Astrocyte of the spinal cord (primary cell): Measurements from ENCODE around the gene TJP3.

Experiments
- DNase-seq: peaks from one replicate; pipeline ENCODE4 v3.0.0; 2011; ENCODE audit warnings: low read depth, low spot score
- H3K4me3 ChIP-seq: 2 replicates; pipeline ENCODE4 v1.5.1; 2011; ENCODE audit warnings: low read depth, mild to moderate bottlenecking, low read length, moderate library complexity
- CTCF ChIP-seq: IDR thresholded peaks from 2 replicates; pipeline ENCODE4 v1.5.1; 2012; ENCODE audit warnings: low read depth, mild to moderate bottlenecking, low read length, inconsistent platforms
- in situ Hi-C: cut with HindIII; loops from 2 replicates; pipeline ENCODE4 v1.10.0; 2017; ENCODE audit warnings: low sequenced_read_pairs

TJP3 gene

GRCh38 chr19:3672575-3672948, 35.6 kb upstream of the TJP3 start:
- no peak overlapping the region for H3K4me3 ChIP-seq
- in situ Hi-C loops: no loop called here
- no peak for DNase-seq
- TF ChIP-seq CTCF: no peak

GRCh38 chr19:3672993-3673392, 35.2 kb upstream of the TJP3 start:
- no peak for DNase-seq
- in situ Hi-C loops: no loop called here
- no peak for TF ChIP-seq CTCF
- H3K4me3 ChIP-seq: no peak overlapping the region

- no peak for TF ChIP-seq CTCF
- no peak overlapping the region for H3K4me3 ChIP-seq
- in situ Hi-C loops: no loop called here
- no peak for DNase-seq
These were observed 34.4 kb upstream of the TJP3 start for GRCh38 chr19:3673506-3674439.

- no peak for DNase-seq
- in situ Hi-C loops: no loop called here
- no peak overlapping the region for H3K4me3 ChIP-seq
- no peak for TF ChIP-seq CTCF
These were observed 33.2 kb upstream of the TJP3 start for GRCh38 chr19:3674784-3675543.

GRCh38 chr19:3678188-3678587, 30.0 kb upstream of the TJP3 start:
- H3K4me3 ChIP-seq: no peak overlapping the region
- no peak for TF ChIP-seq CTCF
- in situ Hi-C loops: no loop called here
- DNase-seq: no peak

GRCh38 chr19:3679138-3679537, 29.0 kb upstream of the TJP3 start:
- in situ Hi-C loops: no loop called here
- no peak overlapping the region for H3K4me3 ChIP-seq
- no peak for DNase-seq
- no peak for TF ChIP-seq CTCF
